Colonic mucosa (tissue), 4 donors: ENCODE measurements around the gene CALML3. TPM values are rescaled to one million over a fixed set of nuclear protein-coding genes. Genes with fewer than 3 reads are reported as not detected.
A peak's percentile ranks its signal among the peaks of the same experiment; 100 is the strongest.

Source experiments
- DNase-seq: peaks from one replicate; pipeline ENCODE4 v3.0.0-alpha.2; 2020
- H3K27ac ChIP-seq: fragments of 200-600 bp; one replicate; pipeline ENCODE4 v1.8.0; 2021
- H3K27me3 ChIP-seq: fragments of 200-600 bp; one replicate; pipeline ENCODE4 v1.8.0; 2021
- H3K36me3 ChIP-seq: fragments of 200-600 bp; one replicate; pipeline ENCODE4 v1.8.0; 2021
- H3K4me1 ChIP-seq: fragments of 200-600 bp; one replicate; pipeline ENCODE4 v1.8.0; 2021; ENCODE audit warnings: mild to moderate bottlenecking
- H3K4me3 ChIP-seq: fragments of 200-600 bp; one replicate; pipeline ENCODE4 v1.8.0; 2021
- H3K9ac ChIP-seq, 2 donors: one replicate each; pipeline ENCODE4 v1.7.0; 2013; ENCODE audit warnings: control low read depth in 2 of 2, low read depth in 2 of 2, low read length in 2 of 2
- H3K9me3 ChIP-seq: fragments of 200-600 bp; one replicate; pipeline ENCODE4 v1.8.0; 2021
- CTCF ChIP-seq: fragments of 200-600 bp; IDR thresholded peaks from one replicate; pipeline ENCODE4 v1.8.0; 2022; ENCODE audit warnings: antibody characterized with exemption, mild to moderate bottlenecking
- intact Hi-C: fragments of 100-400 bp; cut with DNase I; formaldehyde crosslinking; loops from one replicate; pipeline ENCODE4 v1.14.1; 2022
- total RNA-seq, 2 donors: library from RNA; stranded (reverse); fragmentation: NEBNext Ultra II Directional in 1 of 2; extraction: Animal tissue kit (Norgen Biotek cat#: 25700) in 1 of 2; gene quantifications; one replicate each; pipeline ENCODE4 v1.2.1, GENCODE V29; 2021
- donor health status: healthy.
- donor health status: DM: no; HTN: no; CAD: no.
- donor health status: DM: no; HTN: no; CAD: no.

The CALML3 gene
- total RNA-seq, 2 donors from 2014 or later = 0.11 to 0.40 TPM

DNA sequence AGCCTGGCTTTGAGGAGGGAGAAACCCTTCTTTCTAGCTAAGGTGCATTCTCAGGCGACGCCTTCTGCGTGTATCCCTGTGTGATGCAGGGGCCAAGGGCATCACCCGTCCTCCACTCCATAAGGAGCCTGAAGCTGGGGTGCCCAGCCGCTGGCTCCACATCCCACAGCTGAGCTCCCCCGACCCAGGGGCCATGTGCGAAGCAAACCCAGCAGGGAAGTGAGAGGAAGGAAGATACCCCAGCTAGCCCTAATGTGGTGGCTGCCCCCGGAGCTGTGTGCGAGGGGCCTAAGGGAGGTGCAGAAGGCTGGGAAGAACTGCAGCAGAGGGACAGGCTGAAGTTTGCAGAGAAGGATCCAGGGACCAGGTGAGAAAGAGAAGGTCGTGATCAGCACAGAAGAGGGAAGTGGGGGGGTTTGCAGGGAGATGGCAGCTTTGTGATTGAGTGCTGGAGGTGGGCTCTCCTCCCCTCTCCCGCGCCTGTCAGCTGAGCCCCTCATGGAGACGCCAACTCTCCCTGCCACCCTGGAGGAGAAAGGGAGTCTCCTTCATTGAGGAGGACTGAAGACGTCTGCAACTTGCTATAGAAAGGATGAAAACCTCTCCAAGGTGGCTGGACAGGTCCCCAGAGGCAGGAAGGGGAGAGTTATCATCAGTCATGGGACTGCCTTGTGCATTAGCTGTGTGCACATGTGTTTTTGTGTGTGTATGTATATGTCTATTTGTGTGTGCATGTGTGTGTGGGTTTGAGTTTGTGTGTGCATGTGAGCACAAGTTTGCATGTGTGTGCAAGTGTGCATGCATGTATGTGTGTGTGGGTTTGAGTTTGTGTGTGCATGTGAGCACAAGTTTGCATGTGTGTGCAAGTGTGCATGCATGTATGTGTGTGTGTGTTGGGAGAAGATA is 21.9 kb upstream of the CALML3 start:
- no peaks in the 10 kb centered on the region for H3K27me3 ChIP-seq
- intact Hi-C loops = no loop called here
- H3K4me3 ChIP-seq = no peak overlapping the region
- H3K9me3 ChIP-seq = no peaks in the 10 kb centered on the region
- no peaks in the 10 kb centered on the region for H3K4me1 ChIP-seq
- H3K36me3 ChIP-seq = no peaks in the 10 kb centered on the region
- no peak for DNase-seq
- TF ChIP-seq CTCF = no peak
- H3K27ac ChIP-seq = no peak overlapping the region
- H3K9ac ChIP-seq = peak overlapping the region in 1 of 2 donors; percentile 78

DNA sequence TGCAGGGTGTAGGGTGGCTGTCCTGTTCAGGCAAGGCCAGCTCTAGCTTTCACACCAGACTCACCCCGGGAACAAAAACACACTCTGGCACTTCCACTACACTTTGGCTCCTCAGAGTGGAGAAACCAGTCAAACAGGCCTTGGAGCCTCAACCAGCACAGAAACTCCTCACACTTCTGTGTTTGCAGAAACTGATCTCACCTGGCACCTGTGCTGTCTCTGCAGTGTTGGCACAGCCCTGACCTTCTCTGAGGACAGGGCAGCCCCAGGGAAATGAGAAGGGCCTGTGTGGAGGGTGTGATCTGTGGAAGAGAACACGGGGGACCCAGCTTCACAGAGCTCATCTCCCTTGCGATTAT is 21.3 kb upstream of the CALML3 start:
- H3K27me3 ChIP-seq = no peaks in the 10 kb centered on the region
- no peaks in the 10 kb centered on the region for H3K4me1 ChIP-seq
- H3K4me3 ChIP-seq = no peak overlapping the region
- no peak overlapping the region for H3K27ac ChIP-seq
- peak; percentile 87 for DNase-seq
- TF ChIP-seq CTCF = no peak
- H3K36me3 ChIP-seq = no peaks in the 10 kb centered on the region
- no peaks in the 10 kb centered on the region for H3K9me3 ChIP-seq
- peak overlapping the region in 1 of 2 donors; percentile 78 for H3K9ac ChIP-seq
- intact Hi-C loops = no loop called here

GRCh38 chr10:5504146-5505072 is 20.4 kb upstream of the CALML3 start:
- intact Hi-C loops = no loop called here
- Histone ChIP-seq H3K9me3 (no peaks in the 10 kb centered on the region), H3K4me1 (no peaks in the 10 kb centered on the region), H3K36me3 (no peaks in the 10 kb centered on the region), H3K4me3 (no peak overlapping the region), H3K27ac (no peak overlapping the region), H3K27me3 (no peaks in the 10 kb centered on the region), H3K9ac (peak overlapping the region in 1 of 2 donors; percentile 78)
- DNase-seq = peak; percentile 52
- TF ChIP-seq CTCF = no peak

- Histone ChIP-seq H3K27me3 (no peaks in the 10 kb centered on the region), H3K4me3 (no peak overlapping the region), H3K36me3 (no peaks in the 10 kb centered on the region), H3K4me1 (no peaks in the 10 kb centered on the region), H3K9ac (no peak overlapping the region), H3K9me3 (no peaks in the 10 kb centered on the region), H3K27ac (no peak overlapping the region)
- TF ChIP-seq CTCF = no peak
- no peak for DNase-seq
- intact Hi-C loops = no loop called here
Observed at GRCh38 chr10:5506246-5506645, 18.5 kb upstream of the CALML3 start.

GRCh38 chr10:5506751-5507648 is 17.8 kb upstream of the CALML3 start:
- Histone ChIP-seq H3K27me3 (no peaks in the 10 kb centered on the region), H3K27ac (no peak overlapping the region), H3K36me3 (no peaks in the 10 kb centered on the region), H3K9me3 (no peaks in the 10 kb centered on the region), H3K4me1 (no peaks in the 10 kb centered on the region), H3K4me3 (no peak overlapping the region), H3K9ac (no peak overlapping the region)
- intact Hi-C loops = no loop called here
- DNase-seq = no peak
- TF ChIP-seq CTCF = no peak
